ENCODE measurements around the gene NTM.

NTM gene

DNA sequence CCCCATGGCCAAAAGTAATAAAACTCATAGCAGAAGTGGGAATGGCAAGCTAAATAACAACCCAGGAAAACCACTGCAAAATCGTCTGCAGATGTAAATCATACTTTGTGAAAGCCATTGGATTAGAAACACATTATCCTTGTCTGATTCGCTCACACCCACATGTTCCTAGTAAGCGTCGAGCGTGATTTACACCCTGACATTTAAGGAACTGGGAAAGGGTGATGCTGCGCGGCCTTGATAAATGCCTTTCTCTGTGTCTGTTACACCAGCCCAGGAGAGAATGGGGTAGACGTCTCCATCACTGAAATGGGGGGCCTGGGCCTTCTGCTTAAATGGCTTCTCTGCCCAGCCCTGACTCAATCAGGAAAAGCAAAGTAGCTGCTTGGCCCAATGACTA lies 162.7 kb downstream of the NTM start:
- no peak overlapping the region for H2AFZ ChIP-seq (ENCODE audit: low read depth, low read length)
- DNase-seq, result no peak
- no peak overlapping the region for H2BK120ac ChIP-seq (ENCODE audit: low read depth, low read length)
- 73% methylated on average over 8 of the region's 8 CpGs for WGBS
- H2BK5ac ChIP-seq (ENCODE audit: low read depth, low read length, poor library complexity, severe bottlenecking), result no peak overlapping the region
- H3K9me3 ChIP-seq (ENCODE audit: control insufficient read depth, low read length), result no peaks in the 10 kb centered on the region
- H3K4ac ChIP-seq (ENCODE audit: low read depth in 1 of 2, low read length in 2 of 2), result no peak overlapping the region
- no peak overlapping the region for H3K4me3 ChIP-seq (ENCODE audit: insufficient read depth in 1 of 2, low read depth in 1 of 2, low read length in 2 of 2)
- no peak overlapping the region for H2AK5ac ChIP-seq (ENCODE audit: low read length, severe bottlenecking)
- no peak overlapping the region for H4K91ac ChIP-seq (ENCODE audit: low read length)
- no peak overlapping the region for H3K14ac ChIP-seq (ENCODE audit: low read length in 2 of 2)
- H3K27ac ChIP-seq (ENCODE audit: low read length, poor library complexity, severe bottlenecking), result no peak overlapping the region
- H3K79me1 ChIP-seq (replicated peaks; ENCODE audit: low read length, poor library complexity, severe bottlenecking), result no peaks in the 10 kb centered on the region
- H3K4me1 ChIP-seq (ENCODE audit: control insufficient read depth, insufficient read depth, low read depth, low read length), result no peaks in the 10 kb centered on the region
- no peak overlapping the region for H3K4me2 ChIP-seq (ENCODE audit: low read length, poor library complexity, severe bottlenecking)
- no peak overlapping the region for H2BK15ac ChIP-seq (ENCODE audit: low read depth, poor library complexity, severe bottlenecking)
- H3K18ac ChIP-seq (ENCODE audit: low read depth in 1 of 2, low read length in 2 of 2), result no peak overlapping the region
- no peaks in the 10 kb centered on the region for H3K36me3 ChIP-seq (ENCODE audit: control insufficient read depth in 1 of 2, insufficient read depth in 2 of 2, low read depth in 1 of 2, low read length in 2 of 2)
- no peak overlapping the region for H4K8ac ChIP-seq (ENCODE audit: low read length)
- H2BK12ac ChIP-seq (ENCODE audit: low read length in 2 of 2), result no peak overlapping the region
- H3K27me3 ChIP-seq (ENCODE audit: control insufficient read depth in 1 of 2, insufficient read depth in 1 of 2, low read length in 2 of 2), result peaks cover 0 to 65% of the 10 kb centered on the region in 2 experiments
- no peak overlapping the region for H3K9ac ChIP-seq (ENCODE audit: low read length)
- no peak overlapping the region for H3K23ac ChIP-seq (ENCODE audit: low read length in 2 of 2)

DNA sequence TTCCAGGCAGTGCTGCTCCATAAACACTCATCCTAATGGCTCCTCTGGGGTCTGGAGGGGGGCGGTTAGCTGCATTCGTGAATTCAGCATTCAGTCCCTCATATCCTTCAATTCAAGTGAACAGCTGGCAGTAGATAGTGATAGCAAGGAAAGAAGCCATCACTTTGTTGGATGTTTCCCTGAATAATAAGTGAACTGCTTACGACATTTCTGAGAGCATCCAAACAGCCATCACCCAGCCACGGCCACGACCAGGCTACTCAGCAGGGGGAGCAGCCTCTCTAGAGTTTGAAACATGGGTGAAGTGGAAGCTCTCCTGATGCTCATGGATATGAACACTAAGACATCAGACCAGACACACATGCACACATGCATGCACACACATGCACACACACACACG lies 163.6 kb downstream of the NTM start:
- Histone ChIP-seq H3K27ac (ENCODE audit: low read length, poor library complexity, severe bottlenecking) (no peak overlapping the region), H3K9me3 (ENCODE audit: control insufficient read depth, low read length) (no peaks in the 10 kb centered on the region), H3K4me2 (ENCODE audit: low read length, poor library complexity, severe bottlenecking) (no peak overlapping the region), H3K79me1 (replicated peaks; ENCODE audit: low read length, poor library complexity, severe bottlenecking) (no peaks in the 10 kb centered on the region), H2BK12ac (ENCODE audit: low read length in 2 of 2) (no peak overlapping the region), H3K9ac (ENCODE audit: low read length) (no peak overlapping the region), H3K27me3 (ENCODE audit: control insufficient read depth in 1 of 2, insufficient read depth in 1 of 2, low read length in 2 of 2) (peaks cover 0 to 66% of the 10 kb centered on the region in 2 experiments), H2AFZ (ENCODE audit: low read depth, low read length) (no peak overlapping the region), H2BK15ac (ENCODE audit: low read depth, poor library complexity, severe bottlenecking) (no peak overlapping the region), H3K18ac (ENCODE audit: low read depth in 1 of 2, low read length in 2 of 2) (no peak overlapping the region), H3K4me3 (ENCODE audit: insufficient read depth in 1 of 2, low read depth in 1 of 2, low read length in 2 of 2) (no peak overlapping the region), H2AK5ac (ENCODE audit: low read length, severe bottlenecking) (no peak overlapping the region), H4K8ac (ENCODE audit: low read length) (no peak overlapping the region), H3K4ac (ENCODE audit: low read depth in 1 of 2, low read length in 2 of 2) (no peak overlapping the region), H2BK5ac (ENCODE audit: low read depth, low read length, poor library complexity, severe bottlenecking) (no peak overlapping the region), H3K36me3 (ENCODE audit: control insufficient read depth in 1 of 2, insufficient read depth in 2 of 2, low read depth in 1 of 2, low read length in 2 of 2) (no peaks in the 10 kb centered on the region), H2BK120ac (ENCODE audit: low read depth, low read length) (no peak overlapping the region), H3K4me1 (ENCODE audit: control insufficient read depth, insufficient read depth, low read depth, low read length) (no peaks in the 10 kb centered on the region), H4K91ac (ENCODE audit: low read length) (no peak overlapping the region), H3K14ac (ENCODE audit: low read length in 2 of 2) (no peak overlapping the region), H3K23ac (ENCODE audit: low read length in 2 of 2) (no peak overlapping the region)
- WGBS, result 66% methylated on average over 5 of the region's 6 CpGs
- no peak for DNase-seq

DNA sequence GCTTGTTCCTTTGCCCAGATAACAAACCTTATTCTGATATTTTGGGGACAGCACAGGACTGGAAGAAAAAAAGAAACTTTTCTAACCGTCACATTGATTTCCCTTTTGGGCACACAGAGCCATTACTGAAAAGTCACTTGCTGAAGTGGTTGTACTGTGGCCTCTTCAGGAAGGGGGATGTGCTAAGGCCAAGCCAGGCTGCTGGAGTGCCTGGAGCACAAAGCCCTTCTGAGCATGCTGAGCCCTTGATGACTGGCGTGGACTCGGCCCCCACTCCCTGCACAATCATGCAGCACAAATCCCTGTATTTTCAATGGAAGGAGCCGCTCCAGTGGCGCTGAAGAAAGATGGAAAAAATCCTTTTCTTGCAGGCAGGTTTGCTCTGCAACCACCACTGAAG lies 164.2 kb downstream of the NTM start:
- no peak overlapping the region for H4K8ac ChIP-seq (ENCODE audit: low read length)
- no peak overlapping the region for H3K14ac ChIP-seq (ENCODE audit: low read length in 2 of 2)
- H3K23ac ChIP-seq (ENCODE audit: low read length in 2 of 2), result no peak overlapping the region
- H2AK5ac ChIP-seq (ENCODE audit: low read length, severe bottlenecking), result no peak overlapping the region
- H2BK12ac ChIP-seq (ENCODE audit: low read length in 2 of 2), result no peak overlapping the region
- H3K4me3 ChIP-seq (ENCODE audit: insufficient read depth in 1 of 2, low read depth in 1 of 2, low read length in 2 of 2), result no peak overlapping the region
- no peak overlapping the region for H3K4ac ChIP-seq (ENCODE audit: low read depth in 1 of 2, low read length in 2 of 2)
- H3K27ac ChIP-seq (ENCODE audit: low read length, poor library complexity, severe bottlenecking), result no peak overlapping the region
- H4K91ac ChIP-seq (ENCODE audit: low read length), result no peak overlapping the region
- no peak overlapping the region for H3K9ac ChIP-seq (ENCODE audit: low read length)
- DNase-seq, result no peak
- H3K36me3 ChIP-seq (ENCODE audit: control insufficient read depth in 1 of 2, insufficient read depth in 2 of 2, low read depth in 1 of 2, low read length in 2 of 2), result no peaks in the 10 kb centered on the region
- no peak overlapping the region for H3K18ac ChIP-seq (ENCODE audit: low read depth in 1 of 2, low read length in 2 of 2)
- H2BK15ac ChIP-seq (ENCODE audit: low read depth, poor library complexity, severe bottlenecking), result no peak overlapping the region
- H2BK120ac ChIP-seq (ENCODE audit: low read depth, low read length), result no peak overlapping the region
- 86% methylated on average over 5 of the region's 5 CpGs for WGBS
- H3K27me3 ChIP-seq (ENCODE audit: control insufficient read depth in 1 of 2, insufficient read depth in 1 of 2, low read length in 2 of 2), result peaks cover 0 to 66% of the 10 kb centered on the region in 2 experiments
- H2AFZ ChIP-seq (ENCODE audit: low read depth, low read length), result no peak overlapping the region
- H3K79me1 ChIP-seq (replicated peaks; ENCODE audit: low read length, poor library complexity, severe bottlenecking), result no peaks in the 10 kb centered on the region
- no peaks in the 10 kb centered on the region for H3K9me3 ChIP-seq (ENCODE audit: control insufficient read depth, low read length)
- no peaks in the 10 kb centered on the region for H3K4me1 ChIP-seq (ENCODE audit: control insufficient read depth, insufficient read depth, low read depth, low read length)
- H3K4me2 ChIP-seq (ENCODE audit: low read length, poor library complexity, severe bottlenecking), result no peak overlapping the region
- no peak overlapping the region for H2BK5ac ChIP-seq (ENCODE audit: low read depth, low read length, poor library complexity, severe bottlenecking)

DNA sequence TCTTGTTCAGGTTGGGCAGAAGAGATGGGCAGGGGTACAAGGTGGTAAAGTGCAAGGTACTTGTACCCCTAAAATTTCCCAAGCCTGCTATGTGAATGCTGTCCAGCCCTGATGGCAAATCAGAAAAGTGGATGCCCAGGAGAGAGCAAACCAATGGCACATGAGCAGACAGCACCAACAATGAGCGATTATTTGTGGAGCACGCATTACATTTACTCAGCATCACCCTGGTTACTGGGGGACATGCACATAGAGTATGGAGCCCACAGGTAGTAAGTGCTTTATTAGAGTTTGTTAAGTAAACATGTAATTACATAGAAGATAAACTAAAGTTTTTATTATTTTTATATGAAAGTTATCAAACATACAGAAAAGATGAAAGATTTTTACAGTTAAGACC lies 165.7 kb downstream of the NTM start:
- no peak overlapping the region for H2AFZ ChIP-seq (ENCODE audit: low read depth, low read length)
- no peak overlapping the region for H2AK5ac ChIP-seq (ENCODE audit: low read length, severe bottlenecking)
- no peak overlapping the region for H2BK5ac ChIP-seq (ENCODE audit: low read depth, low read length, poor library complexity, severe bottlenecking)
- no peaks in the 10 kb centered on the region for H3K9me3 ChIP-seq (ENCODE audit: control insufficient read depth, low read length)
- H3K18ac ChIP-seq (ENCODE audit: low read depth in 1 of 2, low read length in 2 of 2), result no peak overlapping the region
- no peak overlapping the region for H3K4ac ChIP-seq (ENCODE audit: low read depth in 1 of 2, low read length in 2 of 2)
- DNase-seq, result no peak
- no peak overlapping the region for H2BK15ac ChIP-seq (ENCODE audit: low read depth, poor library complexity, severe bottlenecking)
- no peak overlapping the region for H3K4me2 ChIP-seq (ENCODE audit: low read length, poor library complexity, severe bottlenecking)
- H3K9ac ChIP-seq (ENCODE audit: low read length), result no peak overlapping the region
- no peak overlapping the region for H2BK120ac ChIP-seq (ENCODE audit: low read depth, low read length)
- H3K14ac ChIP-seq (ENCODE audit: low read length in 2 of 2), result no peak overlapping the region
- no peak overlapping the region for H3K27ac ChIP-seq (ENCODE audit: low read length, poor library complexity, severe bottlenecking)
- H4K8ac ChIP-seq (ENCODE audit: low read length), result no peak overlapping the region
- H3K79me1 ChIP-seq (replicated peaks; ENCODE audit: low read length, poor library complexity, severe bottlenecking), result no peaks in the 10 kb centered on the region
- 100% methylated on average over 2 of the region's 2 CpGs for WGBS
- no peak overlapping the region for H2BK12ac ChIP-seq (ENCODE audit: low read length in 2 of 2)
- H3K4me1 ChIP-seq (ENCODE audit: control insufficient read depth, insufficient read depth, low read depth, low read length), result no peaks in the 10 kb centered on the region
- no peak overlapping the region for H3K4me3 ChIP-seq (ENCODE audit: insufficient read depth in 1 of 2, low read depth in 1 of 2, low read length in 2 of 2)
- no peak overlapping the region for H4K91ac ChIP-seq (ENCODE audit: low read length)
- no peaks in the 10 kb centered on the region for H3K36me3 ChIP-seq (ENCODE audit: control insufficient read depth in 1 of 2, insufficient read depth in 2 of 2, low read depth in 1 of 2, low read length in 2 of 2)
- no peak overlapping the region for H3K23ac ChIP-seq (ENCODE audit: low read length in 2 of 2)
- H3K27me3 ChIP-seq (ENCODE audit: control insufficient read depth in 1 of 2, insufficient read depth in 1 of 2, low read length in 2 of 2), result peaks cover 0 to 53% of the 10 kb centered on the region in 2 experiments

All from mesenchymal stem cell (in vitro differentiated cells and primary cell).